ENCODE data around the gene EXD2.

DNA sequence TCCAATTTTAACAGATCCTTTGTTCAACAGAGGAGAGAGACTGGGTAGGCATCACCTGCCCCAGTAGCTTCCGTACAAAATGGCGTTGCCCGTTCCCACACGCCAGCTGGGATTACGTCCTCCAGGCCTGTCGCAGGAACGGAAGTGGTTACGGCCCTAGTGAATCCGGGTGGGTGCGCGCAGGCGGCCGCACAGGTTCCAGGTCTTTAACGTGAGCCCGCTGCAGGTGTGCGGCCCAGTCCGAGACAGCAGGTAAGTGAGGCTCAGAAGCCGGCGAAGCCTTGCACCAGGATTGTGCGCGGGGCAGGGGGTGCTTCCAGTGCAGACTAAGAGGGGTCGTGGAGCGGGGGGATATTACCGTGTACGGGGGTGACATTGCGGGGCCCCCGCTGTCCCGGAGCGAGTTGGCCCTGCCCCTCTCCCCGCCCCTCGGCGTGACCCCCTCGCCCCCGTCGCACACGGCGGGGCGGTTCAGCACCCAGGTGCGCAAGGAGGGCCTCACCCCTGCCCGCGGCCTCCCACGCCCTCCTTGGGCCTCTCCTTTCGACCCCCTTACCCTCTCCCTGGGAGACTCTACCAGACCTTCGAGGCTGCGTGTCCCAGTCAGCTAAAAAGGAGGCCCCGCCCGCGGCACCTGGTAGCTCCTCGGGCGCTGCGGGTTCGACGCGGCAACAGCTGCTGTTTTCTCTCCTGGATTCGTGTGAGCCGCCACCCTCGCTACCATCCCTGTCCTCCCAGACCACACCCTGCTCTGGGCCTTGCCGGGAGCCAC, at the start of gene EXD2:
- TF ChIP-seq POLR2AphosphoS5 (IDR thresholded peaks at IDR 0.05) (peak; percentile 62 to 83), POLR2A (IDR thresholded peaks at IDR 0.05) (peak in 3 of 4 donors; percentile 28 to 65 (median 44))
- TF ChIP-seq, protein P1, sequence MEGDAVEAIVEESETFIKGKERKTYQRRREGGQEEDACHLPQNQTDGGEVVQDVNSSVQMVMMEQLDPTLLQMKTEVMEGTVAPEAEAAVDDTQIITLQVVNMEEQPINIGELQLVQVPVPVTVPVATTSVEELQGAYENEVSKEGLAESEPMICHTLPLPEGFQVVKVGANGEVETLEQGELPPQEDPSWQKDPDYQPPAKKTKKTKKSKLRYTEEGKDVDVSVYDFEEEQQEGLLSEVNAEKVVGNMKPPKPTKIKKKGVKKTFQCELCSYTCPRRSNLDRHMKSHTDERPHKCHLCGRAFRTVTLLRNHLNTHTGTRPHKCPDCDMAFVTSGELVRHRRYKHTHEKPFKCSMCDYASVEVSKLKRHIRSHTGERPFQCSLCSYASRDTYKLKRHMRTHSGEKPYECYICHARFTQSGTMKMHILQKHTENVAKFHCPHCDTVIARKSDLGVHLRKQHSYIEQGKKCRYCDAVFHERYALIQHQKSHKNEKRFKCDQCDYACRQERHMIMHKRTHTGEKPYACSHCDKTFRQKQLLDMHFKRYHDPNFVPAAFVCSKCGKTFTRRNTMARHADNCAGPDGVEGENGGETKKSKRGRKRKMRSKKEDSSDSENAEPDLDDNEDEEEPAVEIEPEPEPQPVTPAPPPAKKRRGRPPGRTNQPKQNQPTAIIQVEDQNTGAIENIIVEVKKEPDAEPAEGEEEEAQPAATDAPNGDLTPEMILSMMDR (IDR thresholded peaks at IDR 0.05) = no peak

All from upper lobe of left lung (tissue), 4 donors.